HG03045 (cell line): ENCODE measurements around the gene GRID2.
"Not testable (repeated sequence)": the region's sequence is repeated elsewhere in the genome, so short reads cannot be mapped to it uniquely, and the experiment has no call there.

Experiments used
- ATAC-seq: cut with Tn5 transposase; IDR thresholded peaks from one replicate; pipeline ENCODE4 v1.9.1; 2021; ENCODE audit warnings: mild to moderate bottlenecking, moderate library complexity; ENCODE audit not compliant: unreplicated experiment

Gene GRID2

GRCh38 chr4:92433272-92433758, 129.5 kb downstream of the GRID2 start:
- no peak for ATAC-seq

DNA sequence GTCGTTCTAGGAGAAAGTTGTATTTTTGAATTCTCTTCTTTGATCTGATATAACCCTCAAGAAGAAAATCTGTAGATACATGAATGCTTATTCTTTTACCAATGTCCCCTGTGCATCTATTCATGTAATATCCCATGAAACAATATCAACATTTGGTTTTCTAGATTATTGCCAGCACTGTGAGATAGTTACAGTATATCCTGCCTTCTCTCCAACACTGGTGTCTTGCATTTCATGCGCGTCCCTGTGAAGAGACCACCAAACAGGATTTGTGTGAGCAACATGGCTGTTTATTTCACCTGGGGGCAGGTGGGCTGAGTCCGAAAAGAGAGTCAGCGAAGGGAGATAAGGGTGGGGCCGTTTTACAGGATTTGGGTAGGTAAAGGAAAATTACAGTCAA, 135.0 kb downstream of the GRID2 start:
- not testable (repeated sequence) for ATAC-seq

DNA sequence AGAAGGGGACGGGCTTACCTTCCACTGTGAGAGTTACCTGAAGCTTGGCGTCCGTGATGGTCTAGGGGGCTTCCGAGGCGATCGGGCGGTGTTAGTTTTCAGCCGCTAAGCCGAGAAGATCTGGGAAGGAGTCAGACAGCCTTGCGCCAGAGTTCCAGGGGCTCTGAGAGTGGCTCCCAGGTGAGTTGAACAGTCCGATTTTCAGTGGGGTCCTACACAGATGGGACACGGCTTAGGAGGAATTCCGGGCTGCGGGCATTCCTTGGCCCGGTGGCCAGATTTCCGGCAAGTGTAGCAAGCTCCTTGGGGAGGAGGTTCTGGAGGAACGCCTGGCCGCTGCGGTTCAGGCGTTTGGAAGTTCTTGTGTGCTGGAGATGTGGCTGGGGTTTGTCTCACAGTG, 138.4 kb downstream of the GRID2 start:
- not testable (repeated sequence) for ATAC-seq

DNA sequence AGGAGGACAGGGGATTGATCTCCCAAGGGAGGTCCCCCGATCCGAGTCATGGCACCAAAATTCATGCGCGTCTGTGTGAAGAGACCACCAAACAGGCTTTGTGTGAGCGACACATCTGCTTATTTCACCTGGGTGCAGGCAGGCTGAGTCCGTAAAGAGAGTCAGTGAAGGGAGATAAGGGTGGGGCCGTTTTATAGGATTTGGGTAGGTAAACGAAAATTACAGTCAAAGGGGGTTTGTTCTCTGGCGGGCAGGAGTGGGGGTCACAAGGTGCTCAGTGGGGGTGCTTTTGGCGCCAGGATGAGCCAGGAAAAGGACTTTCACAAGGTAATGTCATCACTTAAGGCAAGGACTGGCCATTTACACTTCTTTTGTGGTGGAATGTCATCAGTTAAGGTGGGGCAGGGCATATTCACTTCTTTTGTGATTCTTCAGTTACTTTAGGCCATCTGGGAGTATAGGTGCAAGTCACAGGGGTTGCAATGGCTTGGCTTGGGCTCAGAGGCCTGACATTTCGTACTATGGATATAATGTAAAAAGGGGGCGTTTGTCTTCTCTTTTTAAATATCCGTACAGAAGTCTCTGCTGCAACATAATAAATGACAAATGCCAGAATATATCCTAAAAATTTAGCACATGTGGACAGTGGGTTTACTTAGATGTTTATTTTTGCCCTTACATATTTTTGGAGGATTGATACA, 140.5 kb downstream of the GRID2 start:
- not testable (repeated sequence) for ATAC-seq

- ATAC-seq, result no peak
Observed at GRCh38 chr4:92445127-92445526, 141.4 kb downstream of the GRID2 start.

DNA sequence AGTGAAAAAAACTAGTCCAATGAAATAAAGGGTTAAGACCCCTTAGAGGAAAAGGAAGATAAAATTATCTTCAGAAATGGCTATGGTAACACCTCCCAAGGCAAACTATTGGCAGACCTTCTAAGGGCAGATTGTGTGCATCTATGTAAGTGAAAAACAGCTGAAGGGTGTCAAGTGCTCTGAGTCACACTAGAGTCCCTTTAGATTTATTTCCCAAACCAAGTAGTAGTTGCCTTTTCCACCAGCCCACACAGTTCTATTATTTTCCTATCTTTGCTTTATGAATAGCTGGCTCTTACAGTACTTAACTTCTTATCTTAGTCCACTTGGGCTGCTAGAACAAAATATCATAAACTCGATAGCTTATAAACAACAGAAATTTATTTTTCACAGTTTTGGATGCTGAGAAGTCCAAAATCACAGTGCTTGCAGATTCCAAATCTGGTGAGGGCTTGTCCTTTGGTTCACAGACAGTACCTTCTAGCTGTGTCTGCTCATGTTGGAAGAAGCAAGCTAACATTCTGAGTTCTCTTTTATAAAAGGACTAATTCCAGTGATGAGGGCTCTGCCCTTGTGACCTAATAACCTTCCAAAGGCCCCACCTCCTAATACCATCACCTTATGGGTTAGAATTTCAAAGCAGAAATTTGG, 143.6 kb downstream of the GRID2 start:
- no peak for ATAC-seq

- not testable (repeated sequence) for ATAC-seq
Observed at GRCh38 chr4:92448176-92448575, 144.4 kb downstream of the GRID2 start.

DNA sequence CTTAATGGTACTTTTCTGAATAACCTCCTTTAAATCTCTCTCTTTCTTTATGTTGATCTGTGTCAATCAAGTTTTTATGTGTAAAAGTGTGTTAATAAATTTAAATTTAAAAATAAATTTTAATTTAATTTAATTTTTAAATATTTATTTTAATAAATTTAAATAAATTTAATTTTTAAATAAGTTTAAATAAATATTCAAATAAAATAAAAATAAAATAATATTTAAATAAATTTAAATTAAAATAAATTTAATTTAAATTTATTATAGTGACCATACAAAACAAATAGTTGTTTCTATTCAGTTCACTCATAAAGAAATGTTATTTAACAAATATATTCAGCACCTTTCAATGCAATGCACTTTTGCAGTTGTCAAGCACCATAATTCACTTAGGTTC, 146.9 kb downstream of the GRID2 start:
- ATAC-seq, result no peak

DNA sequence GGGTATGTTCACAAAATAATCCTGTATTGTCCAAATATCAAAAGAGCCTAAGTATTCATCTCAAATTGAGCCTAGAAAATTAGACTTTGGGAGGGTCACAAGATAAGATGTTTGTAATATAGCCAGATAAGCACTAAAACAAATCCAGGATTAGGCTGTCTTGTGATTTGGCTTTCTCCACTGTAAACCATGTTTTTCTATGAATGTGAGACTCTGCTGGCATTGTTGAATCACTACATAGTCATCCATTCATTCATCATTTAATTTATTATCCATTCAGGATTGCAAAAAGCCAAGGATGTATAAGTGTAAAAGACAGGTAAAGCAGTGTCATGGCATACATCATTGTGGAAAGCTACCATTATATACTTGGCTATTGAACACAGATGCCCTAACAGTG, 148.0 kb downstream of the GRID2 start:
- no peak for ATAC-seq

GRCh38 chr4:92452383-92452782, 148.6 kb downstream of the GRID2 start:
- not testable (repeated sequence) for ATAC-seq

- ATAC-seq, result no peak
Observed at GRCh38 chr4:92455329-92455839, 151.6 kb downstream of the GRID2 start.

DNA sequence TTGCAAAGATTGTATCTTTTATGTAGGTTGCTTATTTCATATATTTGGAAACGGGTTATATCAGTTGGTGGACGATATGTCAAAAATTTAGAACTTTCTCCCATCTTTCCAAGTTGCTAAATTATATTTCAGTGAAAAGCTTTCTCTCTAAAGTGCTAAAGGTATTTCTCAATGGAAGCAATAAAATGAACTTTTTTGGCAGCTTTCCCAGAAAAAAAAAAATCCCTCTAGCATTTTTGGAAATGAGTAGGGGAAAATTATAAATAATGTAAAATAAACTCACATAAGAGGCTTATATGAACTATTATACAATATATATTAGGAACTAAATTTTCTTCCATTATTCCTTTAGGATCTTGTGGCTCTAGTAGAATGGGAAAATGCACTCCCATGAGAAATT, 152.2 kb downstream of the GRID2 start:
- no peak for ATAC-seq

- ATAC-seq, result no peak
Observed at GRCh38 chr4:92461732-92462131, 158.0 kb downstream of the GRID2 start.

- no peak for ATAC-seq
Observed at GRCh38 chr4:92477298-92477697, 173.5 kb downstream of the GRID2 start.

GRCh38 chr4:92483341-92483740, 179.6 kb downstream of the GRID2 start:
- ATAC-seq, result no peak

- ATAC-seq, result no peak
Observed at GRCh38 chr4:92488496-92488895, 184.7 kb downstream of the GRID2 start.

DNA sequence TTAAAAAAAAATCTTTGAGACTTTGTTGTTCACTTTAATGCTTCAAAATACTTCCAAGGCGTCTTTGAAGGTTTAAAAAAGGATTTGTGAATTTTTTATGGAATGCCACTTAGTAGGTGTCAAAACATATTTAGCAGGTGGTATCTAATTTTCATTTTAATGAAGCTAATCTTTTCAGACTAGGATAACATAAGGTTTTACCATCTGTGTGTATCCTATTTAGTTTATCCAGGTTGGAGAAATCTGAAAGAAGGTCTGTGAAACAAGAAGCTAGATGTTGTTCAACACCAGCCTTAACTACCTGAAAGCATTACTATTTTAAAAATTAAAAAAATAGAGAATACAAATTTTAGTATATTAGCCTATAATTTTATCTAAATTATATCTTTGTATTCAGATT, 193.4 kb downstream of the GRID2 start:
- ATAC-seq, result no peak

- no peak for ATAC-seq
Observed at GRCh38 chr4:92501456-92501855, 197.7 kb downstream of the GRID2 start.

GRCh38 chr4:92506933-92507332, 203.2 kb downstream of the GRID2 start:
- no peak for ATAC-seq

DNA sequence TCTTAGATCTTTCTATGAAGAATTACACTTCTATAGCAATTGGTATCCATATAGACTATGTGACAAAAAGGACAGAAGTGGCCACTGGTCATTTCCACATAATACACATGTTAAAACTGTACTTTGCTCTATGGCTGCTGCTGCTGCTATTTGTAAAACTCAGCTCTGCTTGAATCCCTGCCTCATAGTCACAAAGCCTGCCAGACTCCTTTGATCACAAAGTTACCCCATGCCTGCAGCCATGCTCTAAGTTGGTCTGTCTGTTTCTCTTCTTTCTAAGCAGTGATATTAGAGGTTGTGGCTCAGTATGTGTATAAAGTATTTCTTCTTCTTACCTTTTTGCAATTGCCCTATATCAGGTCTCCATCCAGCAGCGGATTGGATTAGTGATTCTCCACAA, 210.9 kb downstream of the GRID2 start:
- ATAC-seq, result no peak

DNA sequence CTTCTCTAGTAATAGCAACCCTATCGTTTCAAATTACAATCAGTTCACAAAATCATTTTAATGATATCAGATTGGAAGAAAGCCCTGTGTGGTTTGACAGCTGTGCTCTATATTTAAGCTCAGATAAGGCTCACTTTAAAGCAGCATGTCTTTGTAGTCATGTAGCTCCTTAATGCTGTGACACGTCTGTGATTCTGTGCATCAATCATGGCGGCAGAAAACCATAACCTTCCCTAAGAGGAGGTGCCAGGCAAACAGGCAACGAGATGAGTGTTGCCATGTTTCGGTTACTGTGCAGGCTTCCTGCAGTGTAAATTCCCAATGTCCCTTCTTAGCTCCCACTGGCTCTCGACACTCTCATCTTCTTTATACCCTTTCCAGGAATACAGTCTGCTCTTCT, 212.7 kb downstream of the GRID2 start:
- ATAC-seq, result no peak

GRCh38 chr4:92519727-92520126, 216.0 kb downstream of the GRID2 start:
- ATAC-seq, result no peak
